GM06990 (cell line): Measurements from ENCODE around the gene CPXM1.

Source experiments
- DNase-seq: peaks from one replicate; pipeline ENCODE4 v3.0.0-alpha.2; 2011; ENCODE audit not compliant: insufficient read length; ENCODE audit errors: extremely low read depth
- H3K27me3 ChIP-seq: replicated peaks from 2 replicates; pipeline ENCODE4 v1.6.0; 2011; ENCODE audit warnings: low read length; ENCODE audit not compliant: control insufficient read depth, insufficient read depth
- H3K36me3 ChIP-seq: 2 replicates; pipeline ENCODE4 v1.5.1; 2011; ENCODE audit warnings: low read length; ENCODE audit not compliant: control insufficient read depth, insufficient read depth
- H3K4me3 ChIP-seq: replicated peaks from 2 replicates; pipeline ENCODE4 v1.5.1; 2011; ENCODE audit warnings: low read depth, mild to moderate bottlenecking, control low read depth, low read length
- TF ChIP-seq, protein P1 (sequence below): IDR thresholded peaks from 2 replicates; pipeline ENCODE4 v1.5.1; 2011; ENCODE audit warnings: low read length, control low read depth, mild to moderate bottlenecking, inconsistent platforms; ENCODE audit not compliant: insufficient read depth, poor library complexity, severe bottlenecking

The CPXM1 gene

DNA sequence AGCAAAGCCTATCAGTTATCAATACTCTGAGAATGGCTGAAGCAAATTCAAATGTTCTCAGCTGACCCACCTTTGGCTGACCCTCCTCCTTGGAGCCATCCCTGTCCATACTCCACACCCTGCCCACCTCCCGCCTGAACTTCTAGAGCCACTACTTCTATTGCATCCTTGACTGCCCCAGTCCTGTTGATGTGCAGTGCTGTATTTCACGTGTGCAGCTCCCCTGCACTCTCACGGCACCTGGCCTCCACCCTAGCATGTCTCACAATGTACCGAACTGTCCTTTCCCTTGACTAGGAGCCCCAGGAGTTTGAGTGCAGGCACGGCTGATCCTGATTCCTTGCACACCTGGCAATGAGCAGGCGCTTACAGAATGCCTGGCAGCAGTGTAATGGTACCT, 7.0 kb downstream of the CPXM1 start:
- TF ChIP-seq, protein P1, sequence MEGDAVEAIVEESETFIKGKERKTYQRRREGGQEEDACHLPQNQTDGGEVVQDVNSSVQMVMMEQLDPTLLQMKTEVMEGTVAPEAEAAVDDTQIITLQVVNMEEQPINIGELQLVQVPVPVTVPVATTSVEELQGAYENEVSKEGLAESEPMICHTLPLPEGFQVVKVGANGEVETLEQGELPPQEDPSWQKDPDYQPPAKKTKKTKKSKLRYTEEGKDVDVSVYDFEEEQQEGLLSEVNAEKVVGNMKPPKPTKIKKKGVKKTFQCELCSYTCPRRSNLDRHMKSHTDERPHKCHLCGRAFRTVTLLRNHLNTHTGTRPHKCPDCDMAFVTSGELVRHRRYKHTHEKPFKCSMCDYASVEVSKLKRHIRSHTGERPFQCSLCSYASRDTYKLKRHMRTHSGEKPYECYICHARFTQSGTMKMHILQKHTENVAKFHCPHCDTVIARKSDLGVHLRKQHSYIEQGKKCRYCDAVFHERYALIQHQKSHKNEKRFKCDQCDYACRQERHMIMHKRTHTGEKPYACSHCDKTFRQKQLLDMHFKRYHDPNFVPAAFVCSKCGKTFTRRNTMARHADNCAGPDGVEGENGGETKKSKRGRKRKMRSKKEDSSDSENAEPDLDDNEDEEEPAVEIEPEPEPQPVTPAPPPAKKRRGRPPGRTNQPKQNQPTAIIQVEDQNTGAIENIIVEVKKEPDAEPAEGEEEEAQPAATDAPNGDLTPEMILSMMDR: no peak
- no peak for DNase-seq
- Histone ChIP-seq H3K4me3 (no peak overlapping the region), H3K36me3 (no peaks in the 10 kb centered on the region), H3K27me3 (no peaks in the 10 kb centered on the region; the same call in 1 of the 2 replicates)

DNA sequence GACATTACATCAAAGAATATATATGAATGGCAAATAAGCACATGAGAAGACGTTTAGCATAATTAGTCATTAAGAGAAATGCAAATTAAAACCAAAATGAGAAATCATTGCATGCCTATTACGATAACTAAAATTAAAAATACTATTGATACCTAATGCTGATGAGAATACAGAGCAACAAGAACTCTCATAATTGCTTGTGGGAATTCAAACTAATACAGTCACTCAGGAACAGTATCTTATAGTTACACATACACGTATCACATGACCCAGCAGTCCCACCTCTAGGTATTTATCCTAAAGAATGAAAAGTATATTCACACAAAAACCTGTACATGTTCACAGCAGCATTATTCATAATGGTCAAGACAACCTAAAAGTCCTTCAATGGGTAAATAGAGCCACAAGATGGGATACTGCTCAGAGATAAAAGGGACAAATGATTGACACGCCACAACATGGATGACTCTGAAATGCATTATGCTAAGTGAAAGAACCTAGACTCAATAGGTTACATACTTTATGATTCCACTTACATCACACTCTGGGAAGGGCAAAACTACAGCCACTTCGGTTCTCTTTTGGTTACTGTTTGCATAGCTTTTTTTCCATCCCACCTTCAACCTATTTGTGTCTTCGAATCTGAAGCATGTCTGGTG, 16.4 kb downstream of the CPXM1 start:
- H3K27me3 ChIP-seq: no peaks in the 10 kb centered on the region; the same call in 1 of the 2 replicates
- no peak overlapping the region for H3K4me3 ChIP-seq
- DNase-seq: no peak
- TF ChIP-seq, protein P1: no peak
- no peaks in the 10 kb centered on the region for H3K36me3 ChIP-seq

GRCh38 chr20:2780948-2781347, 19.5 kb downstream of the CPXM1 start:
- DNase-seq: no peak
- Histone ChIP-seq H3K27me3 (no peaks in the 10 kb centered on the region; the same call in 1 of the 2 replicates), H3K36me3 (no peaks in the 10 kb centered on the region), H3K4me3 (no peak overlapping the region)
- TF ChIP-seq, protein P1: peak; percentile 3

DNA sequence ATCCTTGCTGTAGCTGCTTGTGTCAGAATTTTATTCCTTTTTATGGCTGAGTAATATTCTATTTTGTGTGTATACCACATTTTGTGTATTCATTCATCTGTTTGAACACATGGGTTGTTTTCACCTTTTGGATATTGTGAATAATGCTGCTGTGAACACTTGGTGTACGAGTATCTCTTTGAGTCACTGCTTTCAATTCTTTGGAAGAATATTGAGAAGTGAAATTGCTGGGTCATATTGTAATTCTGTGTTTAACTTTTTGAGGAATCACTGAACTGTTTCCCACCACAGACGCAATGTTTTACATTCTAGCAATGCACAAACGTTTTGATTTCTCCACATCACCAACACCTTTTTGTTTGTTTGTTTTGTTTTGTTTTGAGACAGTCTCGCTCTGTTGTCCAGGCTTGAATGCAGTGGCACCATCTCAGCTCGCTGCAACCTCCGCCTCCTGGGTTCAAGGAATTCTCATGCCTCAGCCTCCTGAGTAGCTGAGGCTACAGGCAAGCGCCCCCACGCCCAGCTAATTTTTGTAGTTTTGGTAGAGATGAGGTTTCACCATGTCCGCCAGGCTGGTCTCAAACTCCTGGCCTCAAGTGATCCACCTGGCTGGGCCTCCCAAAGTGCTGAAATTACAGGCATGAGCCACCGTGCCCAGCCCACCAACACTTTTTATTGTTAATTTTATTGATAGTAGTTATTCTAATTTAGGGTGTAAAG, 21.7 kb downstream of the CPXM1 start:
- H3K27me3 ChIP-seq: no peaks in the 10 kb centered on the region; the same call in 1 of the 2 replicates

DNA sequence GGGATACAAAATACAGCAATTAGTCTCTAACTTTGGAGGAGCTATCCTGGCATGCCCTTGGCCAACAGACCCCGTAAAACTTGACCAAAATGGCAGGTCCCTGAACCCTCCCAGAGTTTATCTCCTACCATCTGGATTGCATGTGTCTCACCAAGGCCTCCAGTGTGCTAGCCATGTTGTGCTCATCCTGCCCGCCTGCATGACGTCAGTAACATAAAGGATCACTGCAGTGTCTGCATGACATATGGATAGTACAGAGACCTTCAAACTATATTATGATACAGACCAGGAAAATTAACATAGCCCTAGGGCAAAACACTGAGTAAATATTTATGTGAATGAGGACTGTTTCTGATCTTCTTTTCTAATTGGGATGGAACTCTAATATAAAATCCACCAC, 25.3 kb downstream of the CPXM1 start:
- no peak for DNase-seq
- Histone ChIP-seq H3K36me3 (no peaks in the 10 kb centered on the region), H3K27me3 (no peaks in the 10 kb centered on the region), H3K4me3 (no peak overlapping the region)
- TF ChIP-seq, protein P1: no peak

More for the DNA sequence above, 21.7 kb downstream of the CPXM1 start:
- Histone ChIP-seq H3K4me3 (no peak overlapping the region), H3K36me3 (no peaks in the 10 kb centered on the region)
- DNase-seq: no peak
- TF ChIP-seq, protein P1: no peak
